SK-N-SH treated with all-trans-retinoic acid at 6 μM for 48 hours (cell line): Measurements from ENCODE around the gene LRRC14B.

ENCODE experiments used
- ARNTL ChIP-seq: fragments of 450-650 bp; formaldehyde crosslinking; IDR thresholded peaks from 2 replicates; pipeline ENCODE4 v1.5.0; 2020; ENCODE audit warnings: low read depth, mild to moderate bottlenecking, moderate library complexity, borderline replicate concordance
- CREB5 ChIP-seq: fragments of 250-450 bp; sonication (Bioruptor Pico); IDR thresholded peaks from 2 replicates; pipeline ENCODE4 v1.5.1; 2020; ENCODE audit warnings: low read depth, mild to moderate bottlenecking, moderate library complexity
- CSRNP3 ChIP-seq: fragments of 250-450 bp; sonication (Bioruptor Pico); IDR thresholded peaks from 2 replicates; pipeline ENCODE4 v1.5.1; 2021; ENCODE audit warnings: mild to moderate bottlenecking, moderate library complexity
- ESRRG ChIP-seq: fragments of 250-450 bp; sonication (Bioruptor Pico); IDR thresholded peaks from 2 replicates; pipeline ENCODE4 v1.6.1; 2021; ENCODE audit warnings: mild to moderate bottlenecking
- GLIS3 ChIP-seq: fragments of 250-450 bp; sonication (Bioruptor Pico); IDR thresholded peaks from 2 replicates; pipeline ENCODE4 v1.5.0; 2020; ENCODE audit warnings: mild to moderate bottlenecking, moderate library complexity
- PATZ1 ChIP-seq: fragments of 250-450 bp; sonication (Bioruptor Pico); IDR thresholded peaks from 2 replicates; pipeline ENCODE4 v1.8.0; 2020; ENCODE audit warnings: mild to moderate bottlenecking, moderate library complexity, borderline replicate concordance
- RARB ChIP-seq: fragments of 250-450 bp; sonication (Bioruptor Pico); IDR thresholded peaks from 2 replicates; pipeline ENCODE4 v1.8.0; 2021; ENCODE audit warnings: mild to moderate bottlenecking, moderate library complexity
- SNAI2 ChIP-seq: fragments of 250-450 bp; sonication (Bioruptor Pico); IDR thresholded peaks from 2 replicates; pipeline ENCODE4 v1.5.0; 2020; ENCODE audit warnings: mild to moderate bottlenecking, moderate library complexity
- TOX ChIP-seq: fragments of 250-450 bp; sonication (Bioruptor Pico); IDR thresholded peaks from 2 replicates; pipeline ENCODE4 v1.8.0; 2021; ENCODE audit warnings: mild to moderate bottlenecking, moderate library complexity, borderline replicate concordance
- ZFP3 ChIP-seq: fragments of 250-450 bp; sonication (Bioruptor Pico); IDR thresholded peaks from 2 replicates; pipeline ENCODE4 v1.5.0; 2020; ENCODE audit warnings: mild to moderate bottlenecking, moderate library complexity
- ZFP30 ChIP-seq: fragments of 450-650 bp; formaldehyde crosslinking; IDR thresholded peaks from 2 replicates; pipeline ENCODE4 v1.5.0; 2022; ENCODE audit warnings: mild to moderate bottlenecking, moderate library complexity
- ZNF565 ChIP-seq: fragments of 450-650 bp; formaldehyde crosslinking; conservative IDR thresholded peaks from 2 replicates; pipeline ENCODE4 v1.5.0; 2020; ENCODE audit warnings: low read depth, mild to moderate bottlenecking, moderate library complexity
- TF ChIP-seq, protein P1 (sequence below): fragments of 250-450 bp; sonication (Bioruptor Pico); IDR thresholded peaks from 2 replicates; pipeline ENCODE4 v1.5.0; 2020; ENCODE audit warnings: mild to moderate bottlenecking, moderate library complexity

GRCh38 chr5:225334-225733 is 34.0 kb downstream of the LRRC14B start:
- TF ChIP-seq ZFP30 (CRISPR knock-in tag) (no peak), ZNF565 (CRISPR knock-in tag) (no peak), PATZ1 (CRISPR knock-in tag) (no peak), CSRNP3 (CRISPR knock-in tag) (no peak), SNAI2 (CRISPR knock-in tag) (no peak), ARNTL (CRISPR knock-in tag) (no peak), ESRRG (CRISPR knock-in tag) (no peak), GLIS3 (CRISPR knock-in tag) (no peak), CREB5 (no peak), RARB (no peak), TOX (CRISPR knock-in tag) (no peak), ZFP3 (CRISPR knock-in tag) (no peak)
- TF ChIP-seq, protein P1, sequence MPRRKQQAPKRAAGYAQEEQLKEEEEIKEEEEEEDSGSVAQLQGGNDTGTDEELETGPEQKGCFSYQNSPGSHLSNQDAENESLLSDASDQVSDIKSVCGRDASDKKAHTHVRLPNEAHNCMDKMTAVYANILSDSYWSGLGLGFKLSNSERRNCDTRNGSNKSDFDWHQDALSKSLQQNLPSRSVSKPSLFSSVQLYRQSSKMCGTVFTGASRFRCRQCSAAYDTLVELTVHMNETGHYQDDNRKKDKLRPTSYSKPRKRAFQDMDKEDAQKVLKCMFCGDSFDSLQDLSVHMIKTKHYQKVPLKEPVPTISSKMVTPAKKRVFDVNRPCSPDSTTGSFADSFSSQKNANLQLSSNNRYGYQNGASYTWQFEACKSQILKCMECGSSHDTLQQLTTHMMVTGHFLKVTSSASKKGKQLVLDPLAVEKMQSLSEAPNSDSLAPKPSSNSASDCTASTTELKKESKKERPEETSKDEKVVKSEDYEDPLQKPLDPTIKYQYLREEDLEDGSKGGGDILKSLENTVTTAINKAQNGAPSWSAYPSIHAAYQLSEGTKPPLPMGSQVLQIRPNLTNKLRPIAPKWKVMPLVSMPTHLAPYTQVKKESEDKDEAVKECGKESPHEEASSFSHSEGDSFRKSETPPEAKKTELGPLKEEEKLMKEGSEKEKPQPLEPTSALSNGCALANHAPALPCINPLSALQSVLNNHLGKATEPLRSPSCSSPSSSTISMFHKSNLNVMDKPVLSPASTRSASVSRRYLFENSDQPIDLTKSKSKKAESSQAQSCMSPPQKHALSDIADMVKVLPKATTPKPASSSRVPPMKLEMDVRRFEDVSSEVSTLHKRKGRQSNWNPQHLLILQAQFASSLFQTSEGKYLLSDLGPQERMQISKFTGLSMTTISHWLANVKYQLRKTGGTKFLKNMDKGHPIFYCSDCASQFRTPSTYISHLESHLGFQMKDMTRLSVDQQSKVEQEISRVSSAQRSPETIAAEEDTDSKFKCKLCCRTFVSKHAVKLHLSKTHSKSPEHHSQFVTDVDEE, result no peak
